ENCODE results near the gene AP2A2. TPM values are rescaled to one million over a fixed set of nuclear protein-coding genes. Genes with fewer than 3 reads are reported as not detected.

AP2A2 gene
- total RNA-seq, 4 donors from 2014 or later = 45.4 to 107 (median 76.8) TPM

GRCh38 chr11:1057806-1058205 is 132.1 kb downstream of the AP2A2 start:
- H3K9me3 ChIP-seq = no peaks in the 10 kb centered on the region

GRCh38 chr11:1059759-1060158 is 134.1 kb downstream of the AP2A2 start:
- Histone ChIP-seq H3K4me3 (no peak overlapping the region), H3K9me3 (no peaks in the 10 kb centered on the region), H3K4me1 (peaks cover under 1% of the 10 kb centered on the region), H3K27ac (no peak overlapping the region), H3K36me3 (no peaks in the 10 kb centered on the region), H3K27me3 (peaks cover 19% of the 10 kb centered on the region)
- no peak for TF ChIP-seq POLR2A (IDR thresholded peaks at IDR 0.05)
- TF ChIP-seq, protein P1, sequence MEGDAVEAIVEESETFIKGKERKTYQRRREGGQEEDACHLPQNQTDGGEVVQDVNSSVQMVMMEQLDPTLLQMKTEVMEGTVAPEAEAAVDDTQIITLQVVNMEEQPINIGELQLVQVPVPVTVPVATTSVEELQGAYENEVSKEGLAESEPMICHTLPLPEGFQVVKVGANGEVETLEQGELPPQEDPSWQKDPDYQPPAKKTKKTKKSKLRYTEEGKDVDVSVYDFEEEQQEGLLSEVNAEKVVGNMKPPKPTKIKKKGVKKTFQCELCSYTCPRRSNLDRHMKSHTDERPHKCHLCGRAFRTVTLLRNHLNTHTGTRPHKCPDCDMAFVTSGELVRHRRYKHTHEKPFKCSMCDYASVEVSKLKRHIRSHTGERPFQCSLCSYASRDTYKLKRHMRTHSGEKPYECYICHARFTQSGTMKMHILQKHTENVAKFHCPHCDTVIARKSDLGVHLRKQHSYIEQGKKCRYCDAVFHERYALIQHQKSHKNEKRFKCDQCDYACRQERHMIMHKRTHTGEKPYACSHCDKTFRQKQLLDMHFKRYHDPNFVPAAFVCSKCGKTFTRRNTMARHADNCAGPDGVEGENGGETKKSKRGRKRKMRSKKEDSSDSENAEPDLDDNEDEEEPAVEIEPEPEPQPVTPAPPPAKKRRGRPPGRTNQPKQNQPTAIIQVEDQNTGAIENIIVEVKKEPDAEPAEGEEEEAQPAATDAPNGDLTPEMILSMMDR (IDR thresholded peaks at IDR 0.05) = no peak
- TF ChIP-seq EP300 (IDR thresholded peaks at IDR 0.05) = no peak
- TF ChIP-seq POLR2AphosphoS5 (IDR thresholded peaks at IDR 0.05) = no peak
- 87% methylated on average over 15 of the region's 15 CpGs for WGBS
- peak in 1 of 2 donors; percentile 73 for DNase-seq (ENCODE audit: low spot score in 2 of 2)

More at GRCh38 chr11:1057806-1058205, 132.1 kb downstream of the AP2A2 start:
- WGBS = 90% methylated on average over 16 of the region's 16 CpGs
- Histone ChIP-seq H3K36me3 (no peaks in the 10 kb centered on the region), H3K27ac (no peak overlapping the region), H3K4me1 (peaks cover 14% of the 10 kb centered on the region), H3K4me3 (no peak overlapping the region), H3K27me3 (peaks cover 30% of the 10 kb centered on the region)
- no peak for DNase-seq (ENCODE audit: low spot score in 2 of 2)
- TF ChIP-seq, protein P1 (IDR thresholded peaks at IDR 0.05) = no peak
- no peak for TF ChIP-seq POLR2A (IDR thresholded peaks at IDR 0.05)
- TF ChIP-seq POLR2AphosphoS5 (IDR thresholded peaks at IDR 0.05) = no peak
- no peak for TF ChIP-seq EP300 (IDR thresholded peaks at IDR 0.05)

DNA sequence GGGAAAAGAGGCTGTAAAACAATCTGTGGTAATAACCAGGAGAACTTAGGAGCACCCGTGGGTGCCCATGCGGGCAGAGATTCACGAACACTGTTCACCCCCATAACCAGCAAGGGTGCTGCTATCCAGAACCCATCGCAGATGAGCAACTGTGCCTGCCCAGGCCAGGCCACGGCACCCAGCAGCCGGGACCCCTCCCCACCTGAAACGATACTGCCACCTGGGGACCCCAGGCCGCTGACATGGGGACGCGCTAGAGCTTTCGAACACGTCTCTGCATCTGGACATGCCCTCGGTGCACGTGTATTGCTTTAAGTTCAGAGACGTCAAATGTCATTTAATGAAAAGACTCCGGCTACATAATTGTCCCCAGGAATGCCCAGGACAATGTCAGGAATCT is 134.7 kb downstream of the AP2A2 start:
- Histone ChIP-seq H3K27me3 (peaks cover 19% of the 10 kb centered on the region), H3K4me3 (no peak overlapping the region), H3K27ac (no peak overlapping the region), H3K9me3 (no peaks in the 10 kb centered on the region), H3K36me3 (no peaks in the 10 kb centered on the region), H3K4me1 (no peaks in the 10 kb centered on the region)
- WGBS = 80% methylated on average over 11 of the region's 16 CpGs
- no peak for DNase-seq (ENCODE audit: low spot score in 2 of 2)
- TF ChIP-seq POLR2A (IDR thresholded peaks at IDR 0.05) = no peak
- no peak for TF ChIP-seq EP300 (IDR thresholded peaks at IDR 0.05)
- TF ChIP-seq, protein P1 (IDR thresholded peaks at IDR 0.05) = no peak
- no peak for TF ChIP-seq POLR2AphosphoS5 (IDR thresholded peaks at IDR 0.05)

GRCh38 chr11:1060852-1061616 is 135.4 kb downstream of the AP2A2 start:
- no peak overlapping the region for H3K27ac ChIP-seq
- H3K27me3 ChIP-seq = peaks cover 17% of the 10 kb centered on the region
- TF ChIP-seq EP300 (IDR thresholded peaks at IDR 0.05) (no peak), POLR2AphosphoS5 (IDR thresholded peaks at IDR 0.05) (no peak), POLR2A (IDR thresholded peaks at IDR 0.05) (no peak)
- TF ChIP-seq, protein P1 (IDR thresholded peaks at IDR 0.05) = no peak

More at GRCh38 chr11:1060852-1061616, 135.4 kb downstream of the AP2A2 start:
- H3K9me3 ChIP-seq = no peaks in the 10 kb centered on the region
- WGBS = 58% methylated on average over 18 of the region's 18 CpGs
- H3K4me3 ChIP-seq = no peak overlapping the region
- H3K36me3 ChIP-seq = no peaks in the 10 kb centered on the region
- peak in 1 of 2 donors; percentile 77 for DNase-seq (ENCODE audit: low spot score in 2 of 2)
- H3K4me1 ChIP-seq = no peaks in the 10 kb centered on the region

Other genes with a start within 250 kb of the AP2A2 start
- 10 to 100 TPM; 37.0 to 60.6 (median 43.7) TPM for gene DEAF1, start 230.6 kb upstream of the AP2A2 start, total RNA-seq
- gene TMEM80, start 230.1 kb upstream of the AP2A2 start, total RNA-seq = 10 to 100 TPM; 31.5 to 53.6 (median 39.1) TPM
- 100 to 1,000 TPM; 107 to 193 (median 140) TPM for gene EPS8L2, start 219.6 kb upstream of the AP2A2 start, total RNA-seq
- gene TALDO1, start 178.4 kb upstream of the AP2A2 start, total RNA-seq = 100 to 1,000 TPM; 107 to 197 (median 179) TPM
- gene GATD1, start 148.4 kb upstream of the AP2A2 start, total RNA-seq = 10 to 100 TPM; 27.2 to 68.2 (median 46.0) TPM
- gene CEND1, start 135.8 kb upstream of the AP2A2 start, total RNA-seq = not detected
- 10 to 100 TPM; 11.2 to 14.7 (median 13.7) TPM for gene SLC25A22, start 127.6 kb upstream of the AP2A2 start, total RNA-seq
- 10 to 100 TPM; 14.1 to 71.9 (median 33.5) TPM for gene PIDD1, start 120.6 kb upstream of the AP2A2 start, total RNA-seq
- 1,000 to 10,000 TPM in 2 of 4 donors, 100 to 1,000 TPM in 2; 692 to 1,129 (median 991) TPM for gene RPLP2, start 115.9 kb upstream of the AP2A2 start, total RNA-seq
- 100 to 1,000 TPM in 1 of 4 donors, 10 to 100 TPM in 3; 74.9 to 117 (median 85.9) TPM for gene PNPLA2, start 107.0 kb upstream of the AP2A2 start, total RNA-seq
- 10 to 100 TPM; 14.0 to 35.5 (median 29.6) TPM for gene CRACR2B, start 98.0 kb upstream of the AP2A2 start, total RNA-seq
- gene CD151, start 92.9 kb upstream of the AP2A2 start, total RNA-seq = 100 to 1,000 TPM; 108 to 162 (median 150) TPM
- gene POLR2L, start 83.3 kb upstream of the AP2A2 start, total RNA-seq = 10 to 100 TPM; 31.1 to 76.4 (median 56.4) TPM
- 10 to 100 TPM; 47.1 to 78.9 (median 59.7) TPM for gene TSPAN4, start 83.0 kb upstream of the AP2A2 start, total RNA-seq
- 100 to 1,000 TPM in 1 of 4 donors, 10 to 100 TPM in 3; 46.5 to 111 (median 66.2) TPM for gene CHID1, start 15.1 kb upstream of the AP2A2 start, total RNA-seq
- under 1 TPM in 1 of 4 donors, not detected in 3; 0.04 TPM for gene MUC6, start 110.8 kb downstream of the AP2A2 start, total RNA-seq
- under 1 TPM; 0.05 to 0.17 (median 0.12) TPM for gene MUC2, start 149.0 kb downstream of the AP2A2 start, total RNA-seq
- gene MUC5AC, start 232.1 kb downstream of the AP2A2 start, total RNA-seq = not detected